Right ventricle myocardium inferior (tissue), 1 donor: ENCODE results near the gene NAAA. TPM values are rescaled to one million over a fixed set of nuclear protein-coding genes. Genes with fewer than 3 reads are reported as not detected.
"Not testable (repeated sequence)": the region's sequence is repeated elsewhere in the genome, so short reads cannot be mapped to it uniquely, and the experiment has no call there.

Experiments
- ATAC-seq: fragments of 200-7000 bp; cut with Tn5 transposase; one replicate; pipeline ENCODE4 v1.9.1; 2020; ENCODE audit warnings: mild to moderate bottlenecking, moderate library complexity
- DNase-seq: peaks from one replicate; pipeline ENCODE4 v3.0.0; 2021; ENCODE audit errors: missing footprints
- intact Hi-C: fragments of 100-400 bp; cut with DNase I; formaldehyde crosslinking; loops from one replicate; pipeline ENCODE4 v1.11.0; 2022
- total RNA-seq: library from RNA; stranded (reverse); fragmentation: NEBNext Ultra II Directional; extraction: Animal tissue kit (Norgen Biotek cat#: 25700); gene quantifications from one replicate; pipeline ENCODE4 v1.2.1, GENCODE V29; 2021
- donor health status: DM: no; HTN: yes; CAD: no; lungs with severe emphysema.

Gene NAAA
- total RNA-seq, 1 donor from 2014 or later: 9.1 TPM

- intact Hi-C loops: no loop called here
- no peak for ATAC-seq
- DNase-seq: no peak
These were observed 18.2 kb downstream of the NAAA start for GRCh38 chr4:75922588-75922987.

- DNase-seq (no peak), ATAC-seq (no peak)
- intact Hi-C loops: no loop called here
These were observed 18.9 kb downstream of the NAAA start for GRCh38 chr4:75921910-75922309.

GRCh38 chr4:75920327-75920726 is 20.5 kb downstream of the NAAA start:
- DNase-seq (no peak), ATAC-seq (no peak)
- intact Hi-C loops: no loop called here

- peak; percentile 60 for ATAC-seq
- intact Hi-C loops: loop anchor here (10.0 kb wide), 1 partner anchor 145 kb away; no protein-coding TSS in a partner anchor
- DNase-seq: no peak
These were observed 20.9 kb downstream of the NAAA start for GRCh38 chr4:75919920-75920319.

- DNase-seq (no peak), ATAC-seq (no peak)
- intact Hi-C loops: loop anchor here (10.0 kb wide), 1 partner anchor 149 kb away; no protein-coding TSS in a partner anchor
These were observed 24.6 kb downstream of the NAAA start for GRCh38 chr4:75916091-75916661.

- intact Hi-C loops: loop anchor here (10.0 kb wide), 1 partner anchor 152 kb away; no protein-coding TSS in a partner anchor
- no peak for ATAC-seq
- no peak for DNase-seq
These were observed 27.8 kb downstream of the NAAA start for GRCh38 chr4:75912968-75913367.

GRCh38 chr4:75910831-75911230 is 30.0 kb downstream of the NAAA start:
- not testable (repeated sequence) for DNase-seq, ATAC-seq
- intact Hi-C loops: loop anchor here (10.0 kb wide), 1 partner anchor 154 kb away; no protein-coding TSS in a partner anchor

GRCh38 chr4:75909405-75909804 is 31.4 kb downstream of the NAAA start:
- intact Hi-C loops: no loop called here
- ATAC-seq: no peak
- DNase-seq: no peak

GRCh38 chr4:75908555-75908954 is 32.3 kb downstream of the NAAA start:
- ATAC-seq: no peak
- intact Hi-C loops: no loop called here
- DNase-seq: no peak

- DNase-seq (no peak), ATAC-seq (no peak)
- intact Hi-C loops: no loop called here
These were observed 32.8 kb downstream of the NAAA start for GRCh38 chr4:75907966-75908365.

- ATAC-seq (no peak), DNase-seq (no peak)
- intact Hi-C loops: no loop called here
These were observed 36.7 kb downstream of the NAAA start for GRCh38 chr4:75904076-75904475.

GRCh38 chr4:75902352-75902751 is 38.5 kb downstream of the NAAA start, which contains the start of gene PPEF2:
PPEF2 (minus strand) TSS chr4:75902452; CDS start chr4:75896325, 6,127 bp downstream.
- intact Hi-C loops: no loop called here
- ATAC-seq (no peak), DNase-seq (no peak)

GRCh38 chr4:75898536-75898935 is 42.3 kb downstream of the NAAA start:
- DNase-seq (no peak), ATAC-seq (no peak)
- intact Hi-C loops: no loop called here

- no peak for DNase-seq
- ATAC-seq: no peak
- intact Hi-C loops: no loop called here
These were observed 45.0 kb downstream of the NAAA start for GRCh38 chr4:75895744-75896314.

- intact Hi-C loops: no loop called here
- ATAC-seq: no peak
These were observed 48.3 kb downstream of the NAAA start for GRCh38 chr4:75892508-75892907.

GRCh38 chr4:75891611-75892010 is 49.2 kb downstream of the NAAA start:
- no peak for DNase-seq
- intact Hi-C loops: no loop called here
- no peak for ATAC-seq

More at GRCh38 chr4:75892508-75892907, 48.3 kb downstream of the NAAA start:
- no peak for DNase-seq

- no peak for ATAC-seq
- intact Hi-C loops: no loop called here
- no peak for DNase-seq
These were observed 51.1 kb downstream of the NAAA start for GRCh38 chr4:75889537-75890199.

GRCh38 chr4:75886104-75886503 is 54.7 kb downstream of the NAAA start:
- ATAC-seq (no peak), DNase-seq (no peak)
- intact Hi-C loops: no loop called here

GRCh38 chr4:75881476-75881875 is 59.3 kb downstream of the NAAA start:
- DNase-seq (no peak), ATAC-seq (no peak)
- intact Hi-C loops: no loop called here

- intact Hi-C loops: no loop called here
- ATAC-seq: no peak
- DNase-seq: no peak
These were observed 60.5 kb downstream of the NAAA start for GRCh38 chr4:75880278-75880677.
